Lower leg skin (tissue), 4 donors: ENCODE results near the gene ZNF451. TPM values are rescaled to one million over a fixed set of nuclear protein-coding genes. Genes with fewer than 3 reads are reported as not detected.

ENCODE experiments used
- DNase-seq, 2 donors: peaks; one replicate each; pipeline ENCODE4 v3.0.0-alpha.2; 2019; ENCODE audit warnings: low spot score in 2 of 2
- H3K4me3 ChIP-seq: fragments of 200-600 bp; sonication (generic); 2 replicates; pipeline ENCODE4 v1.5.1; 2017; ENCODE audit warnings: mild to moderate bottlenecking, low read depth; ENCODE audit not compliant: poor library complexity, severe bottlenecking
- POLR2A ChIP-seq, 2 donors: fragments of 450-650 bp; IDR thresholded peaks; one replicate each; pipeline ENCODE4 v1.6.1; 2016 to 2017; ENCODE audit warnings: antibody characterized with exemption in 2 of 2, mild to moderate bottlenecking in 1 of 2, moderate library complexity in 1 of 2
- WGBS, 2 donors: methylation state at CpG; one replicate each; pipeline ENCODE4 v1.1.5; 2018; 5-methylcytosine and 5-hydroxymethylcytosine counted together
- intact Hi-C: fragments of 100-400 bp; cut with DNase I; formaldehyde crosslinking; loops from one replicate; pipeline ENCODE4 v1.15.0; 2023; ENCODE audit warnings: low total_unique reads
- total RNA-seq, 4 donors: library from RNA; depleted of rRNA; stranded (reverse); fragments of >200 nt; gene quantifications; one replicate each; pipeline ENCODE4 v1.1.0, GENCODE V29; 2016
- TF ChIP-seq, protein P1 (sequence below), 3 donors: fragments of 450-650 bp; IDR thresholded peaks; one replicate each; pipeline ENCODE4 v1.5.1; 2016; ENCODE audit warnings: antibody characterized with exemption in 3 of 3, mild to moderate bottlenecking in 3 of 3, moderate library complexity in 2 of 3

Gene ZNF451
- total RNA-seq, 4 donors from 2014 or later = 36.8 to 68.9 (median 49.7) TPM

DNA sequence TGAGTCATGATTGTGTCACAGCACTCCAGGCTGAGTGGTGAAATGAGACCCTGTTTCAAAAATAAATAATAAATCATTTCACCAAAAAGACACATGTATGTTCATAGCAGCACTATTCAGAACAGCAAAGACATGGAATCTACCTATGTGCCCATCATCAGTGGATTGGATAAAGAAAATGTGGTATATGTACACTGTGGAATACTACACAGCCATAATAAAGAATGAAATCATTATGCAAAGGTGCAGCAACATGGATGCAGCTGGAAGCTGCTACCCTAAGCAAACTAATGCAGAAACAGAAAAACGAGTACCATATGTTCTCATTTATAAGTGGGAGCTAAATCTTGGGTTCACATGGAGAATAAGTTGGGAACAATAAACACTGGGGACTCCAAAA, 33.1 kb downstream of the ZNF451 start:
- 88 to 100% methylated on average over 1 of the region's 1 CpG for WGBS, 2 donors
- H3K4me3 ChIP-seq = no peak overlapping the region
- DNase-seq = no peak
- intact Hi-C loops = no loop called here
- no peak for TF ChIP-seq POLR2A (IDR thresholded peaks at IDR 0.05)
- TF ChIP-seq, protein P1, sequence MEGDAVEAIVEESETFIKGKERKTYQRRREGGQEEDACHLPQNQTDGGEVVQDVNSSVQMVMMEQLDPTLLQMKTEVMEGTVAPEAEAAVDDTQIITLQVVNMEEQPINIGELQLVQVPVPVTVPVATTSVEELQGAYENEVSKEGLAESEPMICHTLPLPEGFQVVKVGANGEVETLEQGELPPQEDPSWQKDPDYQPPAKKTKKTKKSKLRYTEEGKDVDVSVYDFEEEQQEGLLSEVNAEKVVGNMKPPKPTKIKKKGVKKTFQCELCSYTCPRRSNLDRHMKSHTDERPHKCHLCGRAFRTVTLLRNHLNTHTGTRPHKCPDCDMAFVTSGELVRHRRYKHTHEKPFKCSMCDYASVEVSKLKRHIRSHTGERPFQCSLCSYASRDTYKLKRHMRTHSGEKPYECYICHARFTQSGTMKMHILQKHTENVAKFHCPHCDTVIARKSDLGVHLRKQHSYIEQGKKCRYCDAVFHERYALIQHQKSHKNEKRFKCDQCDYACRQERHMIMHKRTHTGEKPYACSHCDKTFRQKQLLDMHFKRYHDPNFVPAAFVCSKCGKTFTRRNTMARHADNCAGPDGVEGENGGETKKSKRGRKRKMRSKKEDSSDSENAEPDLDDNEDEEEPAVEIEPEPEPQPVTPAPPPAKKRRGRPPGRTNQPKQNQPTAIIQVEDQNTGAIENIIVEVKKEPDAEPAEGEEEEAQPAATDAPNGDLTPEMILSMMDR (IDR thresholded peaks at IDR 0.05) = no peak

DNA sequence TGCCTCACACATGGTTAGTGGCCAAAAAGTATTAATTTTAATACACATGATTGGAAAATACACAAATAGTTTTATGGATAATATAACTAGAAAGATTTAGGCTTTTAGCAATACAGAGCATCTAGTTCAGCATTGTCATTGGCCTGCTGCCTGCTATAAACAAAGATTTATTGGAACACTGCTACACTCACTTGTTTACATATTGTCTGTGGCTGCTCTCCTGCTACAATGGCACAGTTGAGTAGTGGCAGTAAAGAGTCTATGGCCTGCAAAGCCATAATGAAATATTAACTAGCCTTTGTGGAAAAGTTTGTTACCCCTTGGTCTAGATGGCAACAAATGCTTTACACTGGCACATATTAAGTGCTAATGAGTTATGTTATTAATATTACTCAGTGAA, 37.8 kb downstream of the ZNF451 start:
- H3K4me3 ChIP-seq = no peak overlapping the region
- TF ChIP-seq, protein P1 (IDR thresholded peaks at IDR 0.05) = no peak
- TF ChIP-seq POLR2A (IDR thresholded peaks at IDR 0.05) = no peak
- DNase-seq = no peak
- intact Hi-C loops = no loop called here

DNA sequence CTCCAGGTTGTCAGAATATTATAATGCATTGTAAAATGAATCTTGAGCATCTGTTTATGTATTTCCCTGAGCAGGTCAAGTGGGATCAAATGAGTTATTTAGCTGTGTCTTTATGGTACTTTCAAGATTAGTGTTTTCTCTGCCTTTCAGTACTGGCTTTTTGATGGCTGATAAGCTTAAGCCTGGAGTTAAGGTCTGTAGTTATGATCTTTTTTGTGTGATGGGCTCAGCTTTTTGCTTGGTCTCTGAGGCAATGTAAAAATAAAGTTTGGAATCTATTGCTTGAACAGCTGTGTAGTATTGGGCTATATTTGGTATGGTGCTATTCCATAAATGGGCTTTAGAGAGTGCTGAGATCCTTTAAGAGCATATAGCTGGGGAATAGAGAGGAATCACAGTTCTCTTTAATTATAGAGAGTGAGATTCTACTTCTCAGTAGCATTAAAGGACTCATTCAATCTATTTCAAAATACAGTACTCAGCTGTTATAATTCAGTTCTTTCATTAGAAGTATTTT, 40.7 kb downstream of the ZNF451 start:
- no peak for DNase-seq
- H3K4me3 ChIP-seq = no peak overlapping the region
- intact Hi-C loops = no loop called here
- TF ChIP-seq, protein P1 (IDR thresholded peaks at IDR 0.05) = no peak
- TF ChIP-seq POLR2A (IDR thresholded peaks at IDR 0.05) = no peak

DNA sequence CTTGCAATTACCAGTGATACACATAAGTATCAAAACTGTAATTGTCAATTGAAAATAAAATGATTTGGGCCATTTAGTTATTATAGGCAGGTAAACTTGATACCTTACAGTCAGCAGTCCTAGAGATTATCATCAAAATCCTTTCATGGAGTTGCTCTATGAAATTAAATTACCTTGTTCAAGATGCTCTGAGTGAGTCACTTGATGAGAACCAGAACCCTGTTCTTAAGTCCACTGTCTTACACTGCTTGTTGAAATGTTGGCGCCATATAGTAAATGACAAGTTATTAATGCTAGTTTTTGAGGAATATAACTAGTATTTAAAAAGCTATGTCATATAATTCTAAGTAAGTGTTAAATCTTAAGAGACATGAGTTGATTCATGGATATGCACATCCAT, 45.0 kb downstream of the ZNF451 start:
- WGBS, 2 donors = 96 to 98% methylated on average over 1 of the region's 1 CpG
- no peak for DNase-seq
- no peak for TF ChIP-seq POLR2A (IDR thresholded peaks at IDR 0.05)
- TF ChIP-seq, protein P1 (IDR thresholded peaks at IDR 0.05) = no peak
- intact Hi-C loops = no loop called here
- no peak overlapping the region for H3K4me3 ChIP-seq

DNA sequence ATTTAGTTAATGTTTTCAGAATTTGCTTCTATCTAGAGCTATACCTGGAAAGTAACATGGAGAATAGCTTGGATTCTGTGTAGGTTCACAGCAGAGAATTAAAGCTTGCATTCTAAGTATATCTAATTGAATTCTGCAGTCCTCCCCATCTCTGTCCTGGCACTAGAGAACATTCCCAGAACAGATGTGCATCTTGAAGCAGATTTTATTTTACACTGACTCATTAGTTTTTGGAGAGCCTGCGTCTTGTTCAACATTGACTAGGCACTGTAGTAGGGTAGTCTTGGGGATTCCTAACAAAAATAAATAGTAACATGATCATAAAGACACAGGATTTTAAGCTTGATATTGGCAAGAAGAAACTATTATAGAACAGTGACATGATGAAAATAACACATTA, 45.9 kb downstream of the ZNF451 start:
- WGBS, 2 donors = 60 to 72% methylated on average over 1 of the region's 1 CpG
- TF ChIP-seq, protein P1 (IDR thresholded peaks at IDR 0.05) = no peak
- no peak for TF ChIP-seq POLR2A (IDR thresholded peaks at IDR 0.05)
- H3K4me3 ChIP-seq = no peak overlapping the region
- intact Hi-C loops = no loop called here
- DNase-seq = no peak

DNA sequence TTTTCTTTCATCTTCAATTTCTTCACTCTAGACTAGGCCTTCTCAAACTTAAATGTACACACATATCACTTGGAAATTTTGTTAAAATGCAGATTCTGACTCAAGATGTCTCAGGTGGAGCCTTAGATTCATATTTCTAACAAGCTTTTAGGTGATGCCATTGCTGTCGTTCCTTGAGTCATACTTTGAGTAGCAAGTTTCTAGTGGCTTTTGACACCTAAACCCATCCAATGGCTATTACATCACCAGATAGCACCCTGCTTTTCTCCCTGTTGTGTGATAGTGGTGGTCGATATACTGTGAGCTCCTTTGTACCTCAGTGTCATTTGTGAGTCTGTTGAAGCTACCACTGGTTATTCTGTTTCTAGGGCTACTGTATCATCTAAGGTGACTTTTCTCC, 47.4 kb downstream of the ZNF451 start:
- no peak for DNase-seq
- no peak overlapping the region for H3K4me3 ChIP-seq
- WGBS, 2 donors = 98% methylated on average over 2 of the region's 2 CpGs
- intact Hi-C loops = no loop called here
- TF ChIP-seq, protein P1 (IDR thresholded peaks at IDR 0.05) = no peak
- TF ChIP-seq POLR2A (IDR thresholded peaks at IDR 0.05) = no peak
